GM18951 (cell line): Measurements from ENCODE around the gene GJA4.

Experiments used
- POLR2A ChIP-seq: IDR thresholded peaks from 4 replicates; pipeline ENCODE4 v1.6.1; 2011; ENCODE audit warnings: mild to moderate bottlenecking; ENCODE audit not compliant: insufficient read length, insufficient read depth; ENCODE audit errors: extremely low read depth
- in situ Hi-C: fragments of 300-500 bp; cut with MboI; formaldehyde crosslinking; loops from one replicate; pipeline ENCODE4 v1.12.0; 2022; ENCODE audit warnings: low sequenced_read_pairs, mixed read lengths, inconsistent platforms; ENCODE audit not compliant: unreplicated experiment

GJA4 gene

DNA sequence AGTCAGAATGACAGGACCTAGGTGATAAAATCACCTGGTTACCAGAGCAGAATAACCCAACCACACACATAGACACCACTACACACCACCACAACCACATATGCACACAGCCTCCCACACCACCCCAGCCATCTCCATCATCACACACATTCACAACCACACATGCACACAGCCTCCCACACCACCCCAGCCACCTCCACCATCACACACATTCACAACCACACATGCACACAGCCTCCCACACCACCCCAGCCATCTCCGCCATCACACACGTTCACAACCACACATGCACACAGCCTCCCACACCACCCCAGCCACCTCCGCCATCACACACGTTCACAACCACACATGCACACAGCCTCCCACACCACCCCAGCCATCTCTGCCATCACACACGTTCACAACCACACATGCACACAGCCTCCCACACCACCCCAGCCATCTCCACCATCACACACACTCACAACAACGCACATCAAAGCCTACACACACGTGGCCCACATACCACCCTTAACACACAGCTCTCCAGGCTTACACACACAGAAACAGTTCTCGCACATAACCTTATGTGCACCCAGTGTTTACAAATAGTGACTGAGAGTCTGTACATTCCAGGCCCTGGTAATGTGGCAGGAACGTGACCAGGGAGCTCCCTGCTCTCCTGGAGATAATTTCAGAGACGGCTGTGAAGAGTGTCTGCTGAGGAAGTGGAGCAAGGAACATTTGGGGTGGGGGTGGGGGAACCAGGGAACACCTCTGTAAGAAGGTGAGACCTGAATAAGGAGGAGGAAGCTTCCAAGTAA lies 15.1 kb upstream of the GJA4 start:
- in situ Hi-C loops, result no loop called here
- no peak for TF ChIP-seq POLR2A

DNA sequence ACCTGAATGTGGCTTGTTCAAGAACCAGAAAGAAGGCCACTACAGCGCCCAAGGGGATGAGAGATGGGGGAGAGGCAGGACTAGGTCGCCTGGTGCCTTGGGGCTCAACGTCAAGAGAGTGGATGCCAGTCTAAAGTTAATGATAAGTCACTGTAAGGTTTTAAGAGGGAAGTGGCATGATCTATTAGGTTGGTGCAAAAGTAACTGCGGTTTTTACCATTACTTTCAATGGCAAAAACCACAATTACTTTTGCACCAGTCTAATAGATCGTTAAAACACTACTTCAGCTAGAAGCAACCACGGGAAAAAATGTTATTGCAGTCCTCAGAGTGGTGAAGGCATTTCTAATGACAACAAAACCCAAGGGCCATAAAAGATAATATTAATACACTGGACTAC lies 14.4 kb upstream of the GJA4 start:
- in situ Hi-C loops, result no loop called here
- TF ChIP-seq POLR2A, result no peak

DNA sequence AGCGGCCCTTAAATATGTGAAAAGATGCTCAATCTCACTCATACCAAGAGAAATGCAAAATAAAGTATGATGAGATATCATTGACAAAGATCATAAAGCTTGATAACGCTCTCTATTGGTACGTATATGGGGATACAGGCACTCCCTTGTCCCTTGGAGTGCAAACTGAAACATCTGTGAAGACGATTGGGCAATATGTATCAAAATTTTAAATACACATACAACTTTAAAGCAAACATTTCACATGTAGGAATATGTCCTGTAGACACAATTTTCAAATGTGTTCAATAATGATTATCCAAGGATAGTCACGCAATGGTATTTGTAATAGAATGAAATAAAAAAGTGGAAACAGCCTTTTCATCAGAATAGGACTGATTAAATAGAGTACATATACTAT lies 13.8 kb upstream of the GJA4 start:
- TF ChIP-seq POLR2A, result no peak
- in situ Hi-C loops, result no loop called here

DNA sequence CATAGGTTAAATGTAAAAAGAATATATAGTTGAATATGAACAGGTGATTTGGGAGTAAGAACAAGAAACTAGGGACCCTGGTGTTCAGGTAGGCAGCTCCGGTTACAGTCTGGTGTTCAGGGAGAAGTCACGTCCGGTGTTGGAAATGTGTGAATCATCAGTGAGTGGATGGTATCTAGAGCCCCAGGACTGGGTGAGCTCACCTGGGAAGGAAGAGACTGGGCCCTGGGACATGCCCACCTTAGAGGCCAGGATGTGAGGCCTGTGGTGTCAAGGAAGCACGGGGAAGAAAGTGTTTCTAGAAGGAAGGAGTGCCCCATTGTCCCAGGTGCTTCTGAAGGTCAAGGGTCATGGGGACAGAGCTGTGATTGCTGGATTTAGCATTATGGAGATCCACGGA lies 13.3 kb upstream of the GJA4 start:
- no peak for TF ChIP-seq POLR2A
- in situ Hi-C loops, result no loop called here

DNA sequence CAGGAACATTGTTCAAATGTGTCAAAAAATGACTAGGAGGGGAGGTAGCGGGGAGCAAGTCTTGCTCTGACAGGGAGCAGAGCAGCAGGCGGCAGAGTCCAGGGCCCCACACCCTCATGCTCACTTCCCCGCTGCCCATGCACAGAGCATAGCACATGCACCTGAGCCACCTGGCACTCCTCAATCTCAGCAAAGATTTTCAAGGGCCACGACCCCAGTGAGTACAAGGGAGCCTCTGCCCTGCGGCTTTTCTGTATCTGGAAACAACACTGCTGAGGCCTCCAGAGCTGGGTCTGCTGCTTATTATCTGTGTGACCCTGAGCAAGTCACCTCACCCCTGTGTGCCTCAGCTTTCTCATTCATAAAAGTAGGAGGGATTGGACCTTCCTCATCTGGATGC lies 12.8 kb upstream of the GJA4 start:
- in situ Hi-C loops, result no loop called here
- TF ChIP-seq POLR2A, result no peak

DNA sequence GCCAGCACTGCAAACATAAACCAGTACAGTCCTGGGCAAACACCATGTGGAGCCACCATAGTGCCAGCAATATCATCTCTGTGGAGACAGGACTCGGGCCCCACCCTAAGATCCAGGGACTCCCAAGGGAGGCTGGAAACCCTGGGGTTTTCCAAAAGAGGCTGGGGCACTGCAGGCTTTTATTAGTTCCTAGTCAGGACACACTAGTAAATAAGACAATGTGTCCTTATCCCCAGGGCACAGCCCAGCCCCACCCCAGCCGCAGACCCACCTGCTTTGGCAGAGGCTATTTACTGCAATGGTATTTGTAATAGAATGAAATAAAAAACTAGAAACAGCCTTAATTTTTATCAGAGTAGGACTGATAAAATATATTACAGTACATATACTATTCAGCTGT lies 12.3 kb upstream of the GJA4 start:
- no peak for TF ChIP-seq POLR2A
- in situ Hi-C loops, result no loop called here

DNA sequence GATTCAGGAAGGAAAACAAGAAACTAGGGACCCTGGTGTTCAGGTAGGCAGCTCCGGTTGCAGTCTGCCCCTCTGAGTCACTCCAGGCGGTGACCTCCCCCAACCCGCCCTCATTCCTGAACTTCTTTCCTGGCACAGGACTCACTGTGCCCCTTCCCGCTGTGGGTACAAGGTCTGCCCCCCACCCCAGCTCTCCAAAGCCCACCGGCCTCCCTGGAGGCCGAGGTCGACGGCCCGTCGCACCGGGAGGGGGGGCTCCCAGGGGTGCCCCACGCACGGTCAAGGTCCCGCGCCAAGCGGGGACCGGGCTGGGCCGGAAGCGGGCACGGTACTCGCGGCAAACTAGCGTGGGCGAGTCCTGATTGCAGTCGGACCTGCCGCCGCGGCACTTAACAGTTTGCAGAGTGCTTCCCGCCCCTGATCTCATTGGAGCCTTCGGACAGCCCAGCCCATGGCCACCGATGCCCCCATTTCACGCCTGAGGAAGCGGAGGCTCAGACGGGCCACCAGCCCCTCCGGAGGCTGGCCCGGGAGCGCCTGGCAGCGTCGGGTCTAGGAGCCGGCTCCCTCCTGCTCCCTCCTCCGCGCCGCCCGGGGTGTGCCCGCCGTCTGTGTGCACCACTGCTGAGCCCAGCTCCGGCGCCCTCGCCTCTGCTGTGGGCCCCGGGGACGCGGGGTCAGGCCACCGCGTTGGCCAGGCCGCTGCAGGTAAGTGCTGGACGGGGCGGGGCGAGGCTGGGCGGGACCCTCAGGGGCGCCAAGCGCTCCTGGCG lies 11.5 kb upstream of the GJA4 start, which contains the start of gene GJB3:
Gene GJB3, plus strand, starts transcription at position 144 of the 773 bp plus-strand sequence. CDS start 3,549 bp downstream, outside the sequence.
- in situ Hi-C loops, result no loop called here
- no peak for TF ChIP-seq POLR2A

DNA sequence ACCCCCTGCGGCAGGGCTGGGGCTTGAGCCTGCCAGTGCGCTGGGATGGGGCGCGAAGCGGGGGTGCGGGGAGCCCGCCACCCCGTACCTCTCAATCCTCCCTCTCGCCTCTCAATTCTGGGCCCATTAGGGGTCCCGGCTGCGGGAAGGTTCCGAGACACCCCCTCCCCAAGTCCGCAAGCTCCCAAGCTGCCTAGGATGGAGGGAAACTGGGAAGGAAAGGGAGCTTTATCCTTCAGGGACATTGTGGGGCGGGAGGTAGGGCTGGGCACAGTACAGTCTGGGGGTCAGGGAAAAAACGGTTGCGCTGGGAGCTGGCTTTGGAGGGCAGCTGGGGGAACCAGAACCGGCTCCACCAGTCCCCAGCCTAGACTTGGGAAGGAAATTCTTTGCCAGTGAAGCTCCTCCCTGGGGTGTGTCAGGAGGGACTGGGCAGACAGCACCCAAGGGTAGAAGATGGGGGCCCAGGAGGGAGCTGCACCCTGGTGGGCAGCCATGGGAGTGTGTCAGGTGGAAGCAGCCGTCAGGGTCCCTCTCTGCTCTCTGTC lies 10.9 kb upstream of the GJA4 start:
- in situ Hi-C loops, result no loop called here
- no peak for TF ChIP-seq POLR2A

DNA sequence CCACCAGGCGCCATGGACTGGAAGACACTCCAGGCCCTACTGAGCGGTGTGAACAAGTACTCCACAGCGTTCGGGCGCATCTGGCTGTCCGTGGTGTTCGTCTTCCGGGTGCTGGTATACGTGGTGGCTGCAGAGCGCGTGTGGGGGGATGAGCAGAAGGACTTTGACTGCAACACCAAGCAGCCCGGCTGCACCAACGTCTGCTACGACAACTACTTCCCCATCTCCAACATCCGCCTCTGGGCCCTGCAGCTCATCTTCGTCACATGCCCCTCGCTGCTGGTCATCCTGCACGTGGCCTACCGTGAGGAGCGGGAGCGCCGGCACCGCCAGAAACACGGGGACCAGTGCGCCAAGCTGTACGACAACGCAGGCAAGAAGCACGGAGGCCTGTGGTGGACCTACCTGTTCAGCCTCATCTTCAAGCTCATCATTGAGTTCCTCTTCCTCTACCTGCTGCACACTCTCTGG lies 8.0 kb upstream of the GJA4 start:
- no peak for TF ChIP-seq POLR2A
- in situ Hi-C loops, result no loop called here

DNA sequence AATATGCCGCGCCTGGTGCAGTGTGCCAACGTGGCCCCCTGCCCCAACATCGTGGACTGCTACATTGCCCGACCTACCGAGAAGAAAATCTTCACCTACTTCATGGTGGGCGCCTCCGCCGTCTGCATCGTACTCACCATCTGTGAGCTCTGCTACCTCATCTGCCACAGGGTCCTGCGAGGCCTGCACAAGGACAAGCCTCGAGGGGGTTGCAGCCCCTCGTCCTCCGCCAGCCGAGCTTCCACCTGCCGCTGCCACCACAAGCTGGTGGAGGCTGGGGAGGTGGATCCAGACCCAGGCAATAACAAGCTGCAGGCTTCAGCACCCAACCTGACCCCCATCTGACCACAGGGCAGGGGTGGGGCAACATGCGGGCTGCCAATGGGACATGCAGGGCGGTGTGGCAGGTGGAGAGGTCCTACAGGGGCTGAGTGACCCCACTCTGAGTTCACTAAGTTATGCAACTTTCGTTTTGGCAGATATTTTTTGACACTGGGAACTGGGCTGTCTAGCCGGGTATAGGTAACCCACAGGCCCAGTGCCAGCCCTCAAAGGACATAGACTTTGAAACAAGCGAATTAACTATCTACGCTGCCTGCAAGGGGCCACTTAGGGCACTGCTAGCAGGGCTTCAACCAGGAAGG lies 7.4 kb upstream of the GJA4 start:
- TF ChIP-seq POLR2A, result no peak
- in situ Hi-C loops, result no loop called here

DNA sequence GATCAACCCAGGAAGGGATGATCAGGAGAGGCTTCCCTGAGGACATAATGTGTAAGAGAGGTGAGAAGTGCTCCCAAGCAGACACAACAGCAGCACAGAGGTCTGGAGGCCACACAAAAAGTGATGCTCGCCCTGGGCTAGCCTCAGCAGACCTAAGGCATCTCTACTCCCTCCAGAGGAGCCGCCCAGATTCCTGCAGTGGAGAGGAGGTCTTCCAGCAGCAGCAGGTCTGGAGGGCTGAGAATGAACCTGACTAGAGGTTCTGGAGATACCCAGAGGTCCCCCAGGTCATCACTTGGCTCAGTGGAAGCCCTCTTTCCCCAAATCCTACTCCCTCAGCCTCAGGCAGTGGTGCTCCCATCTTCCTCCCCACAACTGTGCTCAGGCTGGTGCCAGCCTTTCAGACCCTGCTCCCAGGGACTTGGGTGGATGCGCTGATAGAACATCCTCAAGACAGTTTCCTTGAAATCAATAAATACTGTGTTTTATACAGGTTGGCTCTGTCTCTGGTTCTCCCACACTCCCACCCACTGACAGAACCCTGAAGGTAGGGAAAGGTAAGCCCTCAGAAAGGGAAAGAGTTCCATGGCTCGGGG lies 6.8 kb upstream of the GJA4 start:
- no peak for TF ChIP-seq POLR2A
- in situ Hi-C loops, result no loop called here

DNA sequence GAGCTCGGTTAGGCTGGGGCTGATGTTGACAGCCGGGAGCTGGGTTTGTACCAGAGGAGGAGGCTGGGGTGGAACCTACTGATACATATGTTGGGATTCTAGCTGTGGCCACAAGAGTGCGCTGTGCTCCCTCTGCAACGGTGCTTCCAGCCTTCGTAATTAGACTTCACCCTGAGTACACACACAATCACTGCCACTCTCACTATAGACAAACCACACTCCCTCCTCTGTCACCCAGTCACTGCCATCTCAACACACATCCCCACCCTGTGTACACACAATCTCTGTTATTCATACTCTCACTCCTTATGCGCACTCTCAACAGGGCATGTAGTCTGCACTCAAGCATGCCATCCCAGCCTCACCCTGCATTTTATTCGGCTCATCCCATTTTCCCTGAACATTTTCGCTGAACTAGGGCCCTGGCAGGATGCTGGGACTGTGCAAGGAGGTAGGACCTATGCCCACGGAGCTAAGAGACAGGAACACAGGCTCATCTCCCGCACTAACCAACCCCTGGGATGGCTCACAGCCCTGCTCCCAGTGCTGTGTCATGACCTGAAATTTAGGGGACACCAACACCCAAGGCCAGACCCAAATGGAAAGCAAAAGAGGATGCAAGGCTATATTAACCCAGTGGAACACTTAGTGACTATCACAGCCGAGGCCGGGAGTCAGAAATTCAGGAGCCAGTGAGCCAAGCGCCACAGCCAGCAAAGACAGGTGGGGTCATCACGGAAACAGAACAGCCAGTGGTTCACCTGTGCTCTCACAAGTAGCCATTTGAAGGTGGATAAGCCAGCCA lies 6.1 kb upstream of the GJA4 start:
- in situ Hi-C loops, result no loop called here
- no peak for TF ChIP-seq POLR2A
